Activated CD8-positive, alpha-beta memory T cell treated with anti-CD3 and anti-CD28 coated beads, Interleukin-2, amount 50 U/mL, for 4 hours (primary cell): ENCODE measurements around the gene LPCAT3.

Experiments
- DNase-seq: peaks from one replicate; pipeline ENCODE4 v3.0.0-alpha.2; 2020

Gene LPCAT3

GRCh38 chr12:6935371-6936193 is 82.7 kb downstream of the LPCAT3 start:
- DNase-seq: peak; percentile 18

DNA sequence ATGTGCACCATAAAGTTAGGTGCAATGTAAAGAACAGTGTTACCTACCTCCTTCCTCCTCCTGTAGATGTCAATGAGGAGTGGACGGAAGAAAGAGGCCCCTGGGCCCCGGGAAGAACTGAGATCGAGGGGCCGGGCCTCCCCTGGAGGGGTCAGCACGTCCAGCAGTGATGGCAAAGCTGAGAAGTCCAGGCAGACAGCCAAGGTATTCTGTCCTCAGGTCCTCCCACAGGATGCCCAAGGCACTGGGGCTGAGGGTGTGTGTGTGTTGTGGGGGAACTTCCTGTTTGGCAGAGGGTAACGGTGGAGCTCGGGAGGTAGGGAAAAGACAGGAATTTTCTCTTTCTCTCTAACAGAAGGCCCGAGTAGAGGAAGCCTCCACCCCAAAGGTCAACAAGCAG is 84.2 kb downstream of the LPCAT3 start:
- DNase-seq: no peak

- DNase-seq: no peak
Measured at GRCh38 chr12:6932766-6933165, 85.5 kb downstream of the LPCAT3 start.

- no peak for DNase-seq
Measured at GRCh38 chr12:6929466-6930452, 88.5 kb downstream of the LPCAT3 start.

GRCh38 chr12:6928703-6929407 is 89.4 kb downstream of the LPCAT3 start:
- DNase-seq: no peak

DNA sequence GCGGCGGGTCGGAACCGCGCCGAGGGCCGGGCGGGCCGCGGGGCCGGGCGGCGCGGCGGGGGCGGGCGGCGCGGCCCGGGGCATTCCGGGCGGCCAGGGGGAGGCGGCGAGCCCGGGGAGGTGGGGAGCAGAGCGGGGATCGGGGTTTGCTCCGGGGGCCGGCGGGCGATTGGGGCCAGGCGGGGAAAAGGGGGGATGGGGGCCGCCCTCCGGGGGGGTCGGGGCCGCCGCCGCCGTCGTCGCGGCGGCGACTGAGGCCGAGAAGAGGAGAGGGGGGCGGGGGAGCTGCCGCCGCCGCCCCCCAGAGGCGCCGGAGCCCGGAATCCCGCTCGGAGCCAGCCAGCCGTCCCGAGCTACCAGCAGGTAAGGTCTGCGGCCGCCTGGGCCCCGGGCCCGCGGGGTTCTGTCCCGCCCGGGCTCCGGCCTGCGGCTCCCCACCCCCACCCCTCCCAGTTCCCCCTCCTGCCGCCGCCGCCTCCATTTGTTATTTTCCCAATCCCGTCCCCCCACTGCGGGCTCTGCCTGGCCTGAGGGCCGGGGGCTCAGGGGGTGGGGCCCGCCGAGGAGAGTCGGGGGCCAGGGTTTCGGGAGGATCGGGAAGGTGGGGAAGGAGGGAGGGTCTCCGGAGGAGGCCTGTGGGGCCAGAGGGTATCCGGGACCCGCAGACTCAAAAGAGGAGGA is 90.1 kb downstream of the LPCAT3 start:
- DNase-seq: no peak

- DNase-seq: peak; percentile 51
Measured at GRCh38 chr12:6927379-6928021, 90.8 kb downstream of the LPCAT3 start, which contains the start of gene ATN1. Gene ATN1, plus strand, starts transcription at chr12:6927959. Its CDS starts 6,043 bp downstream, at chr12:6934002.
